Endothelial cell of umbilical vein (primary cell): Measurements from ENCODE around the gene FAM50B. TPM values are rescaled to one million over a fixed set of nuclear protein-coding genes. Genes with fewer than 3 reads are reported as not detected.

Source experiments
- BruUV-seq: library from RNA; stranded (reverse); fragments of 400-500 nt; replicated peaks from 2 replicates; lab custom pipeline; 2021; lab: Mats Ljungman, UMichigan
- CTCF ChIA-PET: fragments of 300-600, 350-600 bp; sonication (Branson Sonifier 250); formaldehyde crosslinking; loops from one replicate; lab custom pipeline; 2021; ENCODE audit warnings: antibody characterized with exemption, inconsistent platforms; lab: Charles Lee
- POLR2A ChIA-PET: fragments of 300-600, 350-600 bp; sonication (Branson Sonifier 250); formaldehyde crosslinking; loops from one replicate; lab custom pipeline; 2021; ENCODE audit warnings: antibody characterized with exemption, inconsistent platforms; lab: Charles Lee
- DNase-seq: peaks from one replicate; pipeline ENCODE4 v3.0.0-alpha.2; 2011; ENCODE audit warnings: low read depth, low spot score
- FAIRE-seq: peaks from 2 replicates; lab custom pipeline; 2011; peaks lifted over from hg19 to GRCh38; lab: Jason Lieb, UNC
- H2AFZ ChIP-seq: 2 replicates; pipeline ENCODE4 v1.6.0; 2012; ENCODE audit warnings: low read depth, low read length, control low read depth, inconsistent platforms
- H3K27ac ChIP-seq: 2 replicates; pipeline ENCODE4 v1.5.1; 2011; ENCODE audit warnings: low read depth, mild to moderate bottlenecking, control low read depth, low read length, moderate library complexity; ENCODE audit not compliant: insufficient read depth
- H3K27me3 ChIP-seq, 2 experiments: 2 replicates each; pipeline versions ENCODE4 v1.6.0 to v1.6.1; 2011; ENCODE audit warnings: low read length in 2 of 2, mixed read lengths in 1 of 2; ENCODE audit not compliant: control insufficient read depth in 2 of 2, insufficient read depth in 2 of 2
- H3K36me3 ChIP-seq, 2 experiments: 2 replicates in 1 of 2; 3 replicates in 1 of 2; pipeline ENCODE4 v1.5.1; 2011; ENCODE audit warnings: low read length in 2 of 2, mild to moderate bottlenecking in 1 of 2, moderate library complexity in 1 of 2; ENCODE audit not compliant: control insufficient read depth in 2 of 2, insufficient read depth in 2 of 2; ENCODE audit errors: extremely low read depth in 1 of 2
- H3K4me1 ChIP-seq: 3 replicates; pipeline ENCODE4 v1.5.1; 2011; ENCODE audit warnings: mild to moderate bottlenecking, low read length; ENCODE audit not compliant: control insufficient read depth, insufficient read depth; ENCODE audit errors: extremely low read depth
- H3K4me2 ChIP-seq: 2 replicates; pipeline ENCODE4 v1.6.1; 2011; ENCODE audit warnings: low read length, control low read depth, mixed read lengths; ENCODE audit not compliant: insufficient read depth
- H3K4me3 ChIP-seq, 3 experiments: fragments of 200-600 bp in 1 of 3; sonication (generic), shearing (Covaris generic) in 1 of 3; replicated peaks in 1 of 3; 2 replicates each; pipeline ENCODE4 v1.5.1; 2011 to 2016; ENCODE audit warnings: control low read depth in 3 of 3, low read length in 3 of 3, mild to moderate bottlenecking in 2 of 3, inconsistent platforms in 1 of 3, low read depth in 1 of 3, moderate library complexity in 1 of 3; ENCODE audit not compliant: insufficient read depth in 1 of 3
- H3K79me2 ChIP-seq: 2 replicates; pipeline ENCODE4 v1.6.0; 2012; ENCODE audit warnings: low read length, inconsistent platforms; ENCODE audit not compliant: control insufficient read depth, insufficient read depth
- H3K9ac ChIP-seq: replicated peaks from 2 replicates; pipeline ENCODE3; 2011; ENCODE audit warnings: low read length, control low read depth; ENCODE audit not compliant: insufficient read depth; ENCODE audit errors: extremely low read depth
- H3K9me1 ChIP-seq: replicated peaks from 3 replicates; pipeline ENCODE4 v1.6.0; 2011; ENCODE audit warnings: mild to moderate bottlenecking, low read length; ENCODE audit not compliant: control insufficient read depth, insufficient read depth; ENCODE audit errors: extremely low read depth
- H3K9me3 ChIP-seq: replicated peaks from 2 replicates; pipeline ENCODE4 v1.5.1; 2012; ENCODE audit warnings: low read length, inconsistent platforms; ENCODE audit not compliant: control insufficient read depth, insufficient read depth
- H4K20me1 ChIP-seq: replicated peaks from 2 replicates; pipeline ENCODE3; 2011; ENCODE audit warnings: mild to moderate bottlenecking, low read length; ENCODE audit not compliant: control insufficient read depth, insufficient read depth; ENCODE audit errors: extremely low read depth
- CTCF ChIP-seq, 2 donors: IDR thresholded peaks; 1 replicate in 1 of 2; 2 replicates in 1 of 2; pipeline ENCODE4 v1.5.1; 2011; ENCODE audit warnings: low read length in 2 of 2, mild to moderate bottlenecking in 2 of 2, moderate library complexity in 2 of 2, control low read depth in 1 of 2, inconsistent platforms in 1 of 2, low read depth in 1 of 2; ENCODE audit not compliant: insufficient read depth in 1 of 2; ENCODE audit errors: extremely low read depth in 1 of 2
- EZH2 ChIP-seq: IDR thresholded peaks from 2 replicates; pipeline ENCODE4 v1.6.1; 2012; ENCODE audit warnings: borderline replicate concordance, low read depth, mild to moderate bottlenecking, moderate library complexity, low read length, inconsistent platforms; ENCODE audit not compliant: severe bottlenecking
- FOS ChIP-seq: IDR thresholded peaks from 2 replicates; pipeline ENCODE4 v1.6.1; 2011; ENCODE audit warnings: mild to moderate bottlenecking, low read length, moderate library complexity, borderline replicate concordance; ENCODE audit not compliant: insufficient read depth
- GATA2 ChIP-seq: IDR thresholded peaks from 2 replicates; pipeline ENCODE4 v1.7.0; 2011; ENCODE audit warnings: low read depth, mild to moderate bottlenecking, moderate library complexity, mixed read lengths, low read length; ENCODE audit not compliant: insufficient read length, insufficient read depth
- JUN ChIP-seq: IDR thresholded peaks from 2 replicates; pipeline ENCODE4 v1.6.1; 2011; ENCODE audit warnings: borderline replicate concordance, low read depth; ENCODE audit not compliant: insufficient read length, insufficient read depth
- MYC ChIP-seq: IDR thresholded peaks from one replicate; pipeline ENCODE4 v1.6.1; 2011; ENCODE audit warnings: mild to moderate bottlenecking, low read depth, low read length
- POLR2A ChIP-seq: IDR thresholded peaks from 2 replicates; pipeline ENCODE4 v1.6.1; 2012; ENCODE audit warnings: low read depth, mild to moderate bottlenecking, control low read depth, low read length
- POLR2AphosphoS5 ChIP-seq: IDR thresholded peaks from 2 replicates; pipeline ENCODE4 v1.6.1; 2012; ENCODE audit warnings: low read depth, mild to moderate bottlenecking, control low read depth, low read length, moderate library complexity; ENCODE audit not compliant: insufficient read depth
- dilution Hi-C: fragments of 300-500 bp; cut with MboI; formaldehyde crosslinking; loops from one replicate; pipeline ENCODE4 v1.15.0; 2019; ENCODE audit warnings: low sequenced_read_pairs; ENCODE audit not compliant: extremely low pct_ligation_motif_present
- intact Hi-C: fragments of 100-400 bp; cut with micrococcal nuclease; formaldehyde crosslinking; loops from one replicate; pipeline ENCODE4 v1.10.0; 2022
- polyA plus RNA-seq, 4 experiments: library from polyadenylated mRNA; depleted of rRNA in 3 of 4; stranded (reverse) in 3 of 4; unstranded in 1 of 4; fragments of >200 nt; gene quantifications; 2 replicates each; pipeline versions ENCODE4 v1.2.1 to v1.2.3, GENCODE V29; 2011 to 2012; ENCODE audit warnings: missing spikeins in 1 of 4
- total RNA-seq: library from RNA; stranded (reverse); gene quantifications from 2 replicates; pipeline ENCODE4 v1.2.3, GENCODE V29; 2021
- TF ChIP-seq, protein P1 (sequence below): IDR thresholded peaks from 2 replicates; pipeline ENCODE4 v1.6.1; 2011; ENCODE audit not compliant: insufficient read depth, insufficient read length

Gene FAM50B
- total and polyA plus RNA-seq, 2 donors (not counting 3 experiments of a cell fraction or from before 2014, with no cell fraction given), result 10.0 to 14.1 TPM

- Histone ChIP-seq H3K27ac (peak overlapping the region; percentile 96), H3K9ac (peak overlapping the region; percentile 71), H2AFZ (no peak overlapping the region), H3K4me3 (no peak overlapping the region), H3K9me3 (no peaks in the 10 kb centered on the region), H4K20me1 (no peaks in the 10 kb centered on the region), H3K79me2 (no peaks in the 10 kb centered on the region), H3K4me2 (peak overlapping the region; percentile 15), H3K9me1 (no peaks in the 10 kb centered on the region), H3K36me3 (no peaks in the 10 kb centered on the region), H3K4me1 (peaks cover 51% of the 10 kb centered on the region), H3K27me3 (no peaks in the 10 kb centered on the region)
- ChIA-PET POLR2A (interaction anchor here (2.6 kb wide), 1 partner anchor 21 kb away, joined by 9 read pairs; no protein-coding TSS in a partner anchor), CTCF (interaction anchor here (0.6 to 1.5 kb wide), 7 partner anchors 8 to 82 kb away, joined by 3 to 4 read pairs (median 3); partner anchors contain the start of gene FAM50B)
- DNase-seq (peak; percentile 79), FAIRE-seq (peak; percentile 87)
- dilution Hi-C loops, result no loop called here
- TF ChIP-seq GATA2 (no peak), FOS (peak; percentile 69), MYC (no peak), POLR2A (no peak), POLR2AphosphoS5 (no peak), CTCF (IDR thresholded peaks at IDR 0.05; ENCODE audit: extremely low read depth in 1 of 2, insufficient read depth in 1 of 2, low read depth in 1 of 2, low read length in 2 of 2) (no peak), JUN (peak; percentile 84), EZH2 (no peak)
- TF ChIP-seq, protein P1, sequence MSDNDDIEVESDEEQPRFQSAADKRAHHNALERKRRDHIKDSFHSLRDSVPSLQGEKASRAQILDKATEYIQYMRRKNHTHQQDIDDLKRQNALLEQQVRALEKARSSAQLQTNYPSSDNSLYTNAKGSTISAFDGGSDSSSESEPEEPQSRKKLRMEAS, result no peak
- TSS peak; percentile 91 for BruUV-seq
- intact Hi-C loops, result loop anchor here (1.0 kb wide), 2 partner anchors 8 to 21 kb away; no protein-coding TSS in a partner anchor
Observed at GRCh38 chr6:3805448-3806123, 43.6 kb upstream of the FAM50B start.
